Mesenchymal stem cell (in vitro differentiated cells and primary cell): ENCODE data around the gene CELF4.

ENCODE experiments used
- DNase-seq: peaks from one replicate; pipeline ENCODE4 v3.0.0-alpha.2; 2013
- H2AFZ ChIP-seq: one replicate; pipeline ENCODE4 v1.6.1; 2013; ENCODE audit warnings: low read depth, mild to moderate bottlenecking, control low read depth, inconsistent platforms, low read length, moderate library complexity
- H2AK5ac ChIP-seq: 2 replicates; pipeline ENCODE4 v1.6.1; 2013; ENCODE audit warnings: low read length, moderate library complexity, mild to moderate bottlenecking, inconsistent platforms; ENCODE audit not compliant: severe bottlenecking
- H2BK120ac ChIP-seq: one replicate; pipeline ENCODE4 v1.6.1; 2013; ENCODE audit warnings: low read depth, mild to moderate bottlenecking, inconsistent platforms, low read length, moderate library complexity
- H2BK12ac ChIP-seq, 2 experiments: one replicate each; pipeline ENCODE4 v1.6.1; 2013; ENCODE audit warnings: inconsistent platforms in 2 of 2, low read length in 2 of 2, mild to moderate bottlenecking in 2 of 2, moderate library complexity in 2 of 2, control low read depth in 1 of 2
- H2BK15ac ChIP-seq: one replicate; pipeline ENCODE4 v1.6.1; 2013; ENCODE audit warnings: mild to moderate bottlenecking, low read depth, inconsistent platforms; ENCODE audit not compliant: poor library complexity, severe bottlenecking
- H2BK5ac ChIP-seq: 2 replicates; pipeline ENCODE4 v1.6.1; 2013; ENCODE audit warnings: low read depth, mild to moderate bottlenecking, low read length, control low read depth, inconsistent platforms; ENCODE audit not compliant: poor library complexity, severe bottlenecking
- H3K14ac ChIP-seq, 2 experiments: one replicate each; pipeline ENCODE4 v1.6.1; 2013; ENCODE audit warnings: inconsistent platforms in 2 of 2, low read length in 2 of 2, control low read depth in 1 of 2, mild to moderate bottlenecking in 1 of 2, moderate library complexity in 1 of 2
- H3K18ac ChIP-seq, 2 experiments: one replicate each; pipeline ENCODE4 v1.6.1; 2013; ENCODE audit warnings: inconsistent platforms in 2 of 2, low read length in 2 of 2, control low read depth in 1 of 2, low read depth in 1 of 2, mild to moderate bottlenecking in 1 of 2
- H3K23ac ChIP-seq, 2 experiments: one replicate each; pipeline ENCODE4 v1.6.1; 2013; ENCODE audit warnings: inconsistent platforms in 2 of 2, low read length in 2 of 2, mild to moderate bottlenecking in 2 of 2, moderate library complexity in 2 of 2, control low read depth in 1 of 2
- H3K27ac ChIP-seq: 2 replicates; pipeline ENCODE4 v1.5.1; 2013; ENCODE audit warnings: mild to moderate bottlenecking, moderate library complexity, low read length, control low read depth, inconsistent platforms; ENCODE audit not compliant: poor library complexity, severe bottlenecking
- H3K27me3 ChIP-seq, 2 experiments: 2 replicates each; pipeline versions ENCODE4 v1.6.1 to v1.7.0; 2013; ENCODE audit warnings: low read length in 2 of 2, mild to moderate bottlenecking in 2 of 2, moderate library complexity in 2 of 2, control low read depth in 1 of 2, inconsistent platforms in 1 of 2; ENCODE audit not compliant: control insufficient read depth in 1 of 2, insufficient read depth in 1 of 2
- H3K36me3 ChIP-seq, 2 experiments: 2 replicates each; pipeline versions ENCODE4 v1.6.1 to v1.7.0; 2013; ENCODE audit warnings: low read length in 2 of 2, control low read depth in 1 of 2, inconsistent platforms in 1 of 2, low read depth in 1 of 2, mild to moderate bottlenecking in 1 of 2; ENCODE audit not compliant: insufficient read depth in 2 of 2, control insufficient read depth in 1 of 2
- H3K4ac ChIP-seq, 2 experiments: one replicate each; pipeline ENCODE4 v1.6.1; 2013; ENCODE audit warnings: inconsistent platforms in 2 of 2, low read length in 2 of 2, mild to moderate bottlenecking in 2 of 2, moderate library complexity in 2 of 2, control low read depth in 1 of 2, low read depth in 1 of 2
- H3K4me1 ChIP-seq: 2 replicates; pipeline ENCODE4 v1.6.1; 2013; ENCODE audit warnings: low read depth, low read length, control low read depth; ENCODE audit not compliant: control insufficient read depth, insufficient read depth
- H3K4me2 ChIP-seq: 2 replicates; pipeline ENCODE4 v1.6.1; 2013; ENCODE audit warnings: low read length, mild to moderate bottlenecking, inconsistent platforms; ENCODE audit not compliant: poor library complexity, severe bottlenecking
- H3K4me3 ChIP-seq, 2 experiments: 2 replicates each; pipeline versions ENCODE4 v1.5.1 to v1.7.0; 2013; ENCODE audit warnings: low read length in 2 of 2, mild to moderate bottlenecking in 2 of 2, control low read depth in 1 of 2, low read depth in 1 of 2; ENCODE audit not compliant: insufficient read depth in 1 of 2
- H3K79me1 ChIP-seq: replicated peaks from 2 replicates; pipeline ENCODE4 v1.6.1; 2013; ENCODE audit warnings: mild to moderate bottlenecking, control low read depth, low read length, inconsistent platforms; ENCODE audit not compliant: poor library complexity, severe bottlenecking
- H3K9ac ChIP-seq: 2 replicates; pipeline ENCODE4 v1.7.0; 2013; ENCODE audit warnings: mild to moderate bottlenecking, low read length, moderate library complexity
- H3K9me3 ChIP-seq: 2 replicates; pipeline ENCODE4 v1.7.0; 2013; ENCODE audit warnings: mild to moderate bottlenecking, low read length; ENCODE audit not compliant: control insufficient read depth
- H4K8ac ChIP-seq: one replicate; pipeline ENCODE4 v1.6.1; 2013; ENCODE audit warnings: inconsistent platforms, mild to moderate bottlenecking, low read length, moderate library complexity
- H4K91ac ChIP-seq: one replicate; pipeline ENCODE4 v1.6.1; 2013; ENCODE audit warnings: mild to moderate bottlenecking, low read length, inconsistent platforms
- WGBS: methylation state at CpG from one replicate; pipeline ENCODE4 v1.1.7; 2013; ENCODE audit warnings: mixed read lengths; 5-methylcytosine and 5-hydroxymethylcytosine counted together

Gene CELF4

DNA sequence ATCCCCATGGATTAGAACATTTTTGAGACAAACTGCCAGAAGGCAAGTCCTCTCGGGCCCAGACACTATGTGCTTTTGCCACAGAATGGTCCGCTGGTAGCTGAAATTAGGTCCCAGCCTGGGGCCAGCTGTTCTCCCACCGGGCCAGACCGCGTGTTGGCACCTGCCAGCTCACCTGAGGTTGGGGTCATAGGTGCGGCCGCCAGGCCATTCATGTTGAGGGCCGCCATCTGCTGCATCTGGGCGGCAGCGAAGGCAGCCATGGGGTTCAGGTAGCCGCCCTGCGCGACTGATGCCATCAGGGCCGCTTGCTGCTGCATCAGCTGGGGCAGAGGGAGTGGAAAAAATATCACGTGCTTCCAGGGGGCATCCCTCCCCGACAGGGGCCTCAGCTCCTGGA lies 292.8 kb downstream of the CELF4 start:
- H4K8ac ChIP-seq = no peak overlapping the region

DNA sequence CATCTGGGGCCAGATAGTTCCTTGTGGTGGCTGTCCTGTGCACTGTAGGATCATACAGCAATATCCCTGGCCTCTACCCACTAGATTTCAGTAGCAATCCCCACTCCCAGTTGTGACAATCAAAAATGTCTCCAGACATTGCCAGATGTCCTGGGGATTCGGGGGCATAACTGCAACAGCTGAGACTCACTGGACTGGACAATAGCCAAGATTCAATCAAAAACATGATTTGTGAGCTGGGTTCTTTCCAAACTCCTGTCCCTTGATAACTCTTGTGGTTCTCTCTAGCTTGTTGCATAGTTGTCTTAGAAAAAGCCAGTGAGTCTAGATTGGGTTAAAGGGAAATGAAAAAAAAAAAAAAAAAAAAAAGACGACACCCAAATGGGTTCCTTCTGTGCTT lies 293.4 kb downstream of the CELF4 start:
- H3K9ac ChIP-seq = no peak overlapping the region
- H3K4me3 ChIP-seq = no peak overlapping the region
- H4K8ac ChIP-seq = no peak overlapping the region
- H2AFZ ChIP-seq = no peak overlapping the region
- H3K27me3 ChIP-seq = peaks cover 27 to 48% of the 10 kb centered on the region in 2 experiments
- no peak overlapping the region for H3K4ac ChIP-seq
- no peak overlapping the region for H3K18ac ChIP-seq
- WGBS = 35% methylated on average over 1 of the region's 2 CpGs
- H3K4me2 ChIP-seq = no peak overlapping the region
- H2BK15ac ChIP-seq = no peak overlapping the region
- H2BK120ac ChIP-seq = no peak overlapping the region
- no peak overlapping the region for H2BK12ac ChIP-seq
- no peak for DNase-seq
- no peak overlapping the region for H3K27ac ChIP-seq
- H3K4me1 ChIP-seq = no peaks in the 10 kb centered on the region
- H3K14ac ChIP-seq = no peak overlapping the region
- H3K9me3 ChIP-seq = no peaks in the 10 kb centered on the region
- H3K36me3 ChIP-seq = no peaks in the 10 kb centered on the region
- H3K23ac ChIP-seq = no peak overlapping the region
- H3K79me1 ChIP-seq = no peaks in the 10 kb centered on the region
- H4K91ac ChIP-seq = no peak overlapping the region
- no peak overlapping the region for H2AK5ac ChIP-seq
- no peak overlapping the region for H2BK5ac ChIP-seq

More for the DNA sequence above, 292.8 kb downstream of the CELF4 start:
- Histone ChIP-seq H3K18ac (no peak overlapping the region), H2BK120ac (no peak overlapping the region), H3K4ac (no peak overlapping the region), H3K4me1 (no peaks in the 10 kb centered on the region), H4K91ac (no peak overlapping the region), H2BK12ac (no peak overlapping the region), H3K36me3 (no peaks in the 10 kb centered on the region), H3K23ac (no peak overlapping the region), H3K79me1 (no peaks in the 10 kb centered on the region), H3K9me3 (no peaks in the 10 kb centered on the region), H2AFZ (no peak overlapping the region), H3K14ac (no peak overlapping the region), H3K9ac (no peak overlapping the region), H3K27ac (no peak overlapping the region), H2AK5ac (no peak overlapping the region), H3K27me3 (peaks cover 30 to 51% of the 10 kb centered on the region in 2 experiments), H2BK5ac (no peak overlapping the region), H3K4me3 (no peak overlapping the region), H3K4me2 (no peak overlapping the region), H2BK15ac (no peak overlapping the region)
- DNase-seq = no peak
- WGBS = 81% methylated on average over 16 of the region's 16 CpGs

DNA sequence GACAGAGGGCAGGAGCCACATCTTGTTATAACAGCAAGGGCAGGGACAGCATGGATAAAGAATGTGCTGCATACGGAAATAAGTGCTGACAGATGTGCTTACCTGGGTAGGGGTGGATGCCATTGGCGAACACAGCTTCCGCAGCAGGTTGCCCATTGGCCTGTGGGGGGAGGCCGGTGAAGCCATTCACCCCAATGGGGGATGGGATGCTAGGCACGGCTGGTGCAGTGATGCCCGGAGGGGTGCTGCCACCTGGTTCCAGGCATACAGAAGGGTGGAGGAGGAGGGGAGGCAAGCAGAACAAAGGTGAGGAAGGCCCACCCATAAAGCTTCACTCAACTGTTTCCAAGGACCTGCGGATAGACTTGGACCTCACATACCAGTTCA lies 294.9 kb downstream of the CELF4 start:
- Histone ChIP-seq H3K27ac (no peak overlapping the region), H3K9me3 (no peaks in the 10 kb centered on the region), H3K79me1 (no peaks in the 10 kb centered on the region), H3K4me1 (no peaks in the 10 kb centered on the region), H2BK5ac (no peak overlapping the region), H2AK5ac (no peak overlapping the region), H2BK12ac (no peak overlapping the region), H2AFZ (no peak overlapping the region), H4K8ac (no peak overlapping the region), H3K23ac (no peak overlapping the region), H3K9ac (no peak overlapping the region), H3K4me2 (no peak overlapping the region), H3K4me3 (no peak overlapping the region), H2BK120ac (no peak overlapping the region), H3K14ac (no peak overlapping the region), H3K27me3 (peaks cover 24 to 36% of the 10 kb centered on the region in 2 experiments), H3K36me3 (no peaks in the 10 kb centered on the region), H4K91ac (no peak overlapping the region), H3K4ac (no peak overlapping the region), H2BK15ac (no peak overlapping the region), H3K18ac (no peak overlapping the region)
- 88% methylated on average over 7 of the region's 7 CpGs for WGBS
- DNase-seq = no peak

DNA sequence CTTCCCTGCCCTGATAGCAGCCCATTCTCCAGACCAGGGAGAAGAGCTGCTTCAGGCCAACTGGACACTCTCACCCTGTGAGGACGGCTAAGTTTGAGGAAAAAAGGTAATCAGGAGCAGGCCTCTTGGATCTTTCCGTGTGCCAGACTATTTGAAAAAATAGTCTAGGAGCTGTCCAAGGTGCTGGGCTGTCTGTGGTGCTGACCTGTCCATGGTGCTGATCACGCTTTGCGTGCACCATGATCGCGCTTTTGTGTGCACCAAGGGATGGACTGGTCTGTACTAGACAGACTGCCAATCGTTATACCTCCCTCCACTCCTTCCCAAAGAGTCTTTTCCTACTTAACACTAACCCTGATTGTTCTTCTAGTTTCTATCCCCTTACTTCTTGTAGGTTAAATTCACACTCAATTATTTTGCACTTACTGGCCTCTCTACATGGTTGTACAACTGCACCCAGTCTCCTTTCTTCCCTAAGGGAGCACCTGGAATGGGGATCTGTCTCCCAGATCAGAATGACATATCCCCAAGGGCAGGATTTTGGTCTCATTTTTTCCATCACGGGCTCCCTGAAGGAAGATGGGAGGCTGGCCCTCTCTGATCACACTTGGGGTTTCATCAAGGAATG lies 295.4 kb downstream of the CELF4 start:
- no peak overlapping the region for H2BK15ac ChIP-seq
- no peaks in the 10 kb centered on the region for H3K4me1 ChIP-seq
- no peaks in the 10 kb centered on the region for H3K9me3 ChIP-seq
- no peak overlapping the region for H3K4ac ChIP-seq
- no peak overlapping the region for H3K14ac ChIP-seq
- H2BK120ac ChIP-seq = no peak overlapping the region
- H3K9ac ChIP-seq = no peak overlapping the region
- H2BK12ac ChIP-seq = no peak overlapping the region
- H3K23ac ChIP-seq = no peak overlapping the region
- DNase-seq = peak; percentile 48
- no peak overlapping the region for H2AFZ ChIP-seq
- WGBS = 19% methylated on average over 8 of the region's 8 CpGs
- H4K91ac ChIP-seq = no peak overlapping the region
- no peak overlapping the region for H2BK5ac ChIP-seq
- H4K8ac ChIP-seq = no peak overlapping the region
- H2AK5ac ChIP-seq = no peak overlapping the region
- no peak overlapping the region for H3K27ac ChIP-seq
- H3K4me3 ChIP-seq = no peak overlapping the region
- H3K4me2 ChIP-seq = no peak overlapping the region
- H3K18ac ChIP-seq = no peak overlapping the region
- H3K36me3 ChIP-seq = no peaks in the 10 kb centered on the region
- H3K79me1 ChIP-seq = no peaks in the 10 kb centered on the region
- peaks cover 21 to 32% of the 10 kb centered on the region in 2 experiments for H3K27me3 ChIP-seq
